Mucosa of rectum (tissue), 2 donors: ENCODE results near the gene PGGHG.

Source experiments
- H3K27ac ChIP-seq, 2 donors: one replicate each; pipeline ENCODE4 v1.7.0; 2013; ENCODE audit warnings: inconsistent platforms in 2 of 2, low read depth in 2 of 2, low read length in 2 of 2
- H3K27me3 ChIP-seq, 2 donors: one replicate each; pipeline ENCODE4 v1.7.0; 2013; ENCODE audit warnings: low read length in 2 of 2; ENCODE audit not compliant: control insufficient read depth in 2 of 2, insufficient read depth in 2 of 2
- H3K36me3 ChIP-seq, 2 donors: one replicate each; pipeline ENCODE4 v1.7.0; 2013; ENCODE audit warnings: low read length in 2 of 2; ENCODE audit not compliant: control insufficient read depth in 2 of 2, insufficient read depth in 2 of 2
- H3K4me1 ChIP-seq, 2 donors: one replicate each; pipeline ENCODE4 v1.7.0; 2013; ENCODE audit warnings: low read length in 2 of 2, mild to moderate bottlenecking in 1 of 2; ENCODE audit not compliant: control insufficient read depth in 2 of 2, insufficient read depth in 2 of 2
- H3K4me3 ChIP-seq, 2 donors: one replicate each; pipeline ENCODE4 v1.7.0; 2013; ENCODE audit warnings: low read length in 2 of 2
- H3K9ac ChIP-seq, 2 donors: one replicate each; pipeline ENCODE4 v1.7.0; 2013; ENCODE audit warnings: low read length in 2 of 2, low read depth in 1 of 2, mild to moderate bottlenecking in 1 of 2
- H3K9me3 ChIP-seq, 2 donors: one replicate each; pipeline ENCODE4 v1.7.0; 2013; ENCODE audit warnings: low read length in 2 of 2; ENCODE audit not compliant: control insufficient read depth in 2 of 2
- donor health status: healthy.
- donor health status: Normal muscosa, but diverticular disease.

The PGGHG gene

DNA sequence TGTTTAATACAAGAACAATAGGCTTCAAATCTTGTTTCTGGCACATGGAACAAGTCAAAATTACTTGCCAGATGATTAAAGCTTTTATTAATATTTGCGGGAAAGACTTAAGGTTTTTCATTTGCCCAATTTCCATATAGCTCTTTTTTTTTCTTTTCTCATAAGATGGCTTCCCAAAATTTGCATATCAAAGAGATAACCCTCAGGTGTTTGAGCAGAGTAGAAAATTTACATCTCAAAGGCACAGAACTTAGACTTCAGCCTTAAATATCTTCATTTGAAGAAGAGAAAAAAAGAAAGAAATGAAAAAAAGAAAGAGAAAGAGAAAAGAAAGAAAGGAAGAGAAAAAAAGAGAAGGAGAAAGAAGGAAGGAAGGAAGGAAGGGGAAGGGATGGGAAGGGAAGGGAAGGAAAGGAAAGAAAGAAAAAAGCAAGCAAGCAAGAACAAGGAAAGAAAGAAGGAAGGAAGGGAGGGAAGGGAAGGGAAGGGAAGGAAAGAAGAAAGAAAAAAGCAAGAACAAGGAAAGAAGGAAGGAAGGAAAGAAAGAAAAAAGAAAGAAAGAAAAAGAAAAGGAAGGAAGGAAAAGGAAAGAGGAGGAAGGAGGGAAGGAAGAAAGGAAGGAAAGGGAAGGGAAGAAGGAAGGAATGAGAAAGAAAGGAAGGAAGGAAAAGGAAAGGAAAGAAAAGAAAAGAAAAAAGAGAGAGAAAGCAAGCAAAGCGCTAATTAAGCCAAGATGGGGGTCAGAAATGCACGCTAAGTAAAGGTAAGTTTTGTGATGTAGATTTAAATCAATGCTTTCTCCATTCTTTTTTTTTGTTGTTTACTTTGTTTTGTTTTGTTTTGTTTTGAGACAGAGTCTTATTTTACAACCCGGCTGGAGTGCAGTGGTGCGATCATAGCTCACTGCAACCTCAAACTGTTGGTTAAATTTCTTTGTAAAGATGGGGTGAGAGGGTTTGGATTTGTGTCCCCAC lies 51.9 kb downstream of the PGGHG start:
- Histone ChIP-seq H3K9me3 (no peaks in the 10 kb centered on the region), H3K4me3 (no peak overlapping the region), H3K4me1 (peaks cover 0 to 9% of the 10 kb centered on the region in 2 donors), H3K36me3 (no peaks in the 10 kb centered on the region), H3K27me3 (no peaks in the 10 kb centered on the region), H3K27ac (no peak overlapping the region), H3K9ac (no peak overlapping the region)

GRCh38 chr11:342328-342727 lies 53.4 kb downstream of the PGGHG start:
- Histone ChIP-seq H3K27me3 (no peaks in the 10 kb centered on the region), H3K9me3 (no peaks in the 10 kb centered on the region), H3K36me3 (no peaks in the 10 kb centered on the region), H3K4me1 (no peaks in the 10 kb centered on the region), H3K4me3 (no peak overlapping the region), H3K27ac (no peak overlapping the region), H3K9ac (no peak overlapping the region)

GRCh38 chr11:344836-345578 lies 56.1 kb downstream of the PGGHG start:
- Histone ChIP-seq H3K9ac (no peak overlapping the region), H3K27ac (no peak overlapping the region), H3K4me3 (no peak overlapping the region), H3K36me3 (no peaks in the 10 kb centered on the region), H3K27me3 (no peaks in the 10 kb centered on the region), H3K9me3 (no peaks in the 10 kb centered on the region), H3K4me1 (no peaks in the 10 kb centered on the region)
